HG03558 (cell line): ENCODE results near the gene FTO.

Source experiments
- ATAC-seq: cut with Tn5 transposase; IDR thresholded peaks from one replicate; pipeline ENCODE4 v1.9.1; 2021; ENCODE audit warnings: moderate number of reproducible peaks; ENCODE audit not compliant: unreplicated experiment; ENCODE audit errors: extremely low read depth

The FTO gene

DNA sequence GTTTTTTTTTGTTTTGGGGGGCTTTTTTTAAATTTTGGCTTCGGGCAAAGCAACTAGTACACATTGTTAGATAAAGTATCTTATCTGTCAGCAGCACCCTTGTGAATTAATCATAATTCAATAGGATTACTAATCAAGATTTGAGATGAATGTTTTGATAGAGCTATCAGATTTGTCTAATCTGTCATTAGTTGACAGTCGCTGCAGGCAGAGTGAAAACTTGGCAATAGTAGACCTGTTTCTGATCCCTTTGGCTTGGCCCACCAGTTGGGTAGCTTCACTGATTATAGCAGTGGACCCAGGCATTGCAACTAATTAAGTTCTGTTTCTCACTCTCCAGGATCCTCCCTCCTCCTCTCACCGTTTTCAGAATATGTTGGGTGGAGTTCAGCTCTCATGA lies 324.0 kb downstream of the FTO start:
- ATAC-seq: no peak

GRCh38 chr16:54030451-54030850 lies 326.5 kb downstream of the FTO start:
- ATAC-seq: no peak

DNA sequence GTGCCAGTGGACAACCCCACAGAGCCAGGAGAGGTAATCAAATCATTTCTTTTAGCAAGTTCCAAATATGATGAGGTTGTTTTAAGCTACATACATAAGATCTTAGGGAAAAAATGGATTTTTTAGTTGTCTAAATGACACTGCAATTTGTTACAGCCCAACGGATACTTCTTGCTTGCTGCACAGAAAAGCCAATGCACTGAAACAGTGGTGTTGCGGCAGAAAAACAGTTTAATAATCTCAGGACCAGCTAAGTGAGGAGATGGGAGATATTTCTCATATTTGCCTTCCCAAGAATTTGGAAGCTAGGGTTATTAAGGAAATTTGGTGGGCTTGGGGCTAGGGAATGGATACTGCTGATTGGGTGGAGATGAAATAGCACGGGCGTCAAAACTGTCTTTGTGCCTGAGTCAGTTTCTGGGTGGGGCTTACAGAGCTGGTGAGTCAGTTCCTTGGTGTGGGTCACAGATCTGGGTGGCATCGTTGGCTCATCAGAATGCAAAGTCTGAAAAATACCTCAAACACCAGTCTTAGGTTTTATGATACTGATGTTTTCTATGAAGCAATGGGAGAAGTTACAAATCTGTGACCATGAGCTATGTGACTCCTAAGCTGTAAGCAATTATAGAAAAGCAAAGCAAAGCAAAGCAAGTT lies 327.3 kb downstream of the FTO start:
- ATAC-seq: no peak

DNA sequence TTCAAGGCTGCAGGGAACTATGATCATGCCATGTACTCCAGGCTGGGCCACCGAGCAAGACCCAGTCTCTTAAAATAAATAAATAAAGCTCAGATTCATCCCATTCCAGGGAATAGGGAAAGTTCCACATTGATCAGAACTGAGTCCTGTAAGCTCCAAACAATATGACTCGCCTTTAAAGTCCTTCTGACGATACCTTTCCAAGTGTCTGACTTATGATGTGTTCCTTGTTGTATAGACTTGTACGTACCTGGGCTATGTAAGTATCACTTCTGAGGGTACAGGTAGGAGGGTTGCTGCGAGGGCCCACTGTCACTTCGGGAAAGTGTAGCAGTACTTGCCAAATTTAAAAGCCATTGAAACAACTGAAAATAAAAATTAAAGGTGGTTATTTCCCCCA lies 329.8 kb downstream of the FTO start:
- ATAC-seq: no peak

DNA sequence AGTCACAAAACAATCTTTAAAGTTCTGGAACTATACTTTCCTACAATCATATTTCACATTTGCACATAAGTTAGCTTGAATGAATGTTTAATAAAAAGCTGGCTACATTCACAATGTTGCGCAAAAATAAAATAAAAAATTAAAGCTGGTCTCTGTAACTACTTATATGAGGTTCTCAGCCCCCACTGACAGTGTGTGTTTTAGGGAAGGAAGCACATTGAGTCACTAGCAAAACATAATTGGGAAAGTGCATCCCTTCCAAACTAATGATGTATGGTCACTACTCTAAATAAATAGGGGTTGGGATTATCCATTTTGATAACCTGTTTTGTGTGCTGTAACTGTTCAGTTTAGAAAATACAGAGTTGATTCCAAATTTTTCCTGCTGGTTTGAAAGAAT lies 330.7 kb downstream of the FTO start:
- ATAC-seq: no peak

- no peak for ATAC-seq
Measured at GRCh38 chr16:54040480-54040879, 336.5 kb downstream of the FTO start.

GRCh38 chr16:54040975-54041374 lies 337.0 kb downstream of the FTO start:
- ATAC-seq: no peak

GRCh38 chr16:54048586-54049495 lies 344.9 kb downstream of the FTO start:
- ATAC-seq: no peak

DNA sequence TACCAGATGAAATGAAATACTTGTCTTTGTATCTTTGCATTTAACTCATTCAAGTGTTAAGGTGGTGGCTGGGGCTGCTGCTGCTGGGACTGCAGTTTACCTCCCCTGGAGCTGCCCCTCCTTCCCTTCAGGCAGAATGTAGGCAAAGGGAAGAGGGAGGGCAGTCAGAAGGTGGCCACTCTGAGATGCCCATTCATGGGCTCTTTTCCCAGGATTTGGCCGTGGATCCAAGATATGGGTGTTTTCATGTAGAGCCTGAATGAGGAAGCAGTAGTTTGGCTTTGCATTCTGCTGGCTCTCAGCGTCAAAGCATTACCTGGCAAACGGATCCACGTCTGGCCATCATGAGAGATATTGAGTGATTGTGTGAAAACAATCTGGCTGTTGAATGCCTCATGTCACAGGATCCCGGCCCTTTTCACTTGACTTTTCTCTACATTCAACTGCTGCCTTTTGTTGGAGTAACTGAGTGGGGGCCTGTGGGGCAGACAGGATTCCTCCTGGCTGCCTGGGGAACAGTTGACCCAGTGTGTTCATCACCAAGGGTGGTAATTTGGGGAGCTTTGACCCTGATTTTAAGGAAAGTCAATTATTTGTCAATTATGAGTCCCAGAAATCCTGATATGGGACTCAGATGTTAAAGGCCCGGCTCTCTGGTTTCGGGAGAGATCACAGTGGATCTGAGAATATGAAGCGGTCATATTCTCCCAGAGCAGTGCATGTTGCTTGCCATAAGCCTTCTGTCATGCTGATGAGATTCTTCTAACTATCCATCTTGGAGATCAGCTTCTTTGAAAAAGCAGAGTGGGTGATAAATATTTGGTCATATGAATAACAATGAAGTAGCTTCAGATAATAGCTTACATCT lies 345.9 kb downstream of the FTO start:
- ATAC-seq: no peak

GRCh38 chr16:54050459-54051210 lies 346.7 kb downstream of the FTO start:
- ATAC-seq: no peak

GRCh38 chr16:54051821-54052220 lies 347.9 kb downstream of the FTO start:
- no peak for ATAC-seq

DNA sequence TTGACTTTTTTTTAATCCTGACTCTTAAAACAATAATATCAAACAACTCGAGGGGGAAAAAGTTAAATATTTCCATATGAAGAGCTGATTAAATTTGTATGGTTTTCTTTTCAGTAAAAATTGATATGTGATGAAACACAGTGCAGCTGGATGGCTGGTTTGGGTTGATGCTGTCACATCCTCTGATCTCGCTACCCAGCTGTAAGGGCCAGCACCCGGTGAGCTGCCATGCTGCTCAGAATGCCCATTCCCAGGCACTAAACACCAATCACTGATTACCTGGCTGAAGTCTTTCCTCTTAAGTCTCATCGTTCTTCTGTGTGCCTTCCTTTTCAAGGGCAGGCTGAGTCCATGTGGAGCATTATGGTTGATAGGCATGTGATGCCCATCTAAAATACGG lies 348.3 kb downstream of the FTO start:
- no peak for ATAC-seq

GRCh38 chr16:54053891-54054820 lies 350.2 kb downstream of the FTO start:
- no peak for ATAC-seq

DNA sequence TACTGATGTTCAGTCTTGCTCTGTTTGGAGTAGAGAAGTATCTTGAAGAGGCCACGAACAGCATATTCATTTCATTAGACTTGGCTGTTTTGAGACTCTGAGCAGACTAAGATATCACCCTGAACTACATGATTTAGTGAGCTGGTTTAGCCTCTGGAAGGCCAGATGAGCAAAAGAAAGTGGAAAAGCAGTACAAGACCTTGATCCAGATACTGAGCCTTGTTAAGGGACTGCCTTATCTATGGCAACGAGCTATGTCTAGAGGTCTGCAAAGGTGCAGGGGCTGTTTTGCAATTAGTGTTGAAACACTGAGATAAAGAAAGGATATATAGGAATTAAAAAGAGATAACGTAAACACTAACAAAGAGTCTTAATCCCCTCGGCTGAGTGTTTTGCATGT lies 351.2 kb downstream of the FTO start:
- ATAC-seq: no peak

- ATAC-seq: no peak
Measured at GRCh38 chr16:54055864-54056263, 351.9 kb downstream of the FTO start.

DNA sequence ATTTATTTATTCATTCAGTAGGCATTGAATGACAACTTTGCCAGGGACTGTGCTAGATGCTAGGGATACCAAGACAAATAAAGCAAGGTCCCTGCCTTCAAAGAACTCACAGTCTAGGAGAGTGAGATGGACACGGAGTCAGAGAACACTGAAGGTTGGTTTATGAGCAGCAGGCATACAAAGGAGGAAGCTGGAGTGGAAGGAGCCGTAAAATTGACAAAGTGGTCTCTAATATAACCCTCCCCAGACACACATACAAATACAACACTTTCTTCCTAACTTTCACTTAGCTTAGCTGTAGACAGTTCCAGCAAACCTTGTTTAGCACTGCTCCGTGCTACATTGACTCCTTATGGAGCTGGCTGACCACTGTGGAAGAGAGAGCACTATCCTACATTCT lies 353.0 kb downstream of the FTO start:
- ATAC-seq: no peak

GRCh38 chr16:54059319-54059718 lies 355.4 kb downstream of the FTO start:
- no peak for ATAC-seq

DNA sequence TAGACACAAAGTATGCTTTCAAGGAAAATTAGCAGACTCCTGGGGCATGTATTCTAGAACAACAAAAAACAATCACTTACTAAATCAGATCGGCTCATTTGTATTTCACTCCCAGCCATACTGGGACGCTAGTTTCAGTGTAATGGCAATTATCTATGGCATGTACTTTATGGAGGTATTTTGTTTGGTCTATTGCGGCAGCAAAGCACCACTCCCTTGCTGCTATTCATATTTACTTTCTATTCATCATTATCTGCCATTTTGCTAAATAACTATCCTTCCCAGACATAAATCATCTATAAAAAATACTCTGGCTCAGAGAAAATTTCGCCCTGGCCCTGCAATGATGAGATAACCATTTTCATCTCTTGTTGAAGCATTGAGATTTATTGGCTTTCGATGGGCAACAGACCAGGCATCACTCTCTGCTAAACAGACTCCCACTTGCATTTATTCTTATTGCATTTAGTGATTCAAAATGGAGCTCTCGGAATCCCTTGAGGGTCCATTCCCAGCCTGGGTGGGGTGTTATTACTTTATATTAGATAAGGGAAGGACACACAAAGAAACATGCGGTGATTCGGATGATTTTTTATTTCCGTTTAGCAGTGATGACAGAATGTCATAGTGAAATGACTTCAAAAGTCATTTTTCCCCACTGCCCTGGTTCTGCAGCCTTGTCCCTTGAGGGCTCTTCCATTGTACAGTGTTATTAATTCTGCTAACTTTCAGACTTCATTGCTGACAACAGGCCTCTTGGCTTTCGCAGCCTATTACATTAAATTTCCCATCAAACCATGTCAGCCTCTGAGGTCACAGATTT lies 356.9 kb downstream of the FTO start:
- ATAC-seq: no peak
